ENCODE measurements around the gene HIRA. TPM values are rescaled to one million over a fixed set of nuclear protein-coding genes. Genes with fewer than 3 reads are reported as not detected.

Gene HIRA
- total RNA-seq, 1 donor from 2014 or later, result 27.9 TPM

DNA sequence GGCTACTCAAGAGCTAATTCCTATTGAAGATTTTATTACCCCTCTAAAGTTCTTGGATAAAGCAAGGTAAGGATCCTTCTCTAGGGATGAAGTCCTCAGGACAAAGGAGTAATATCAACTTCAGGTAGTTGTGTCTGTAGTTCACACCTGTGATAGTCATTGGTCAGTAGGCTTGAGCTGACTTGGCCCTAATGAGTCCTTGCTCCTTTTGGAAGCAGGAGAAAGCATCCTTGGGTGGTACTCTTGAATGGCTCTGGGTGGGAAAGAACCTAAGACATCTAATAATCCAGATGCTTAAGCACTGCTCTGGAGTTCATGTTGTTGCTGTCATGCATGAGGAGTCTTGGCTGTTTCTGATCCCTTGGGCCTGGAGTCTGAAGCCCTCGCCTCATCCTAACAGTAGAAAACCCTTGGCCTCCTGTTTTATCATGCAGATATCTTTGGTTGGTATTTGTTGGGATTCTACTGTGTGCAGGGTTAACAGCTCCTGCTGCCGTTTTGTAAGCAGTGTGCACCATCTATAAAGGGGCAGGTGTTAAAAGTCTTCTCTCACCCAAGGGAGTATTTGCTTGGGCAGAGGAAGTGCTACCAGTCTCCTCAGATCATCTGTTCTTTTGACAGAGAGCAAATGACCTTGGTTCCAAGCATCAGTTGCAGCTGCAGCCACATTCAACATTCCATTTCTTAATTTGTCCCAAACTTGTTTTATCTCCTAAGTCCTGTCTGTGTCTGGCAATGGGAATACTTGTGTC lies 3.5 kb upstream of the HIRA start:
- DNase-seq (no peak), ATAC-seq (no peak)
- Histone ChIP-seq H3K9me3 (no peaks in the 10 kb centered on the region), H3K27ac (no peak overlapping the region), H3K4me3 (no peak overlapping the region), H3K27me3 (ENCODE audit: low read depth) (no peaks in the 10 kb centered on the region), H3K36me3 (peaks cover 39% of the 10 kb centered on the region), H3K4me1 (peaks cover 17% of the 10 kb centered on the region)
- no peak for TF ChIP-seq CTCF (IDR thresholded peaks at IDR 0.05)
- intact Hi-C loops (cut with DNase I), result no loop called here

GRCh38 chr22:19434401-19434800 lies 2.9 kb upstream of the HIRA start:
- TF ChIP-seq CTCF (IDR thresholded peaks at IDR 0.05), result no peak
- no peak for DNase-seq
- Histone ChIP-seq H3K27ac (no peak overlapping the region), H3K27me3 (ENCODE audit: low read depth) (no peaks in the 10 kb centered on the region), H3K9me3 (no peaks in the 10 kb centered on the region), H3K4me3 (no peak overlapping the region), H3K36me3 (peaks cover 39% of the 10 kb centered on the region), H3K4me1 (peaks cover 23% of the 10 kb centered on the region)
- ATAC-seq, result no peak
- intact Hi-C loops (cut with DNase I), result no loop called here

DNA sequence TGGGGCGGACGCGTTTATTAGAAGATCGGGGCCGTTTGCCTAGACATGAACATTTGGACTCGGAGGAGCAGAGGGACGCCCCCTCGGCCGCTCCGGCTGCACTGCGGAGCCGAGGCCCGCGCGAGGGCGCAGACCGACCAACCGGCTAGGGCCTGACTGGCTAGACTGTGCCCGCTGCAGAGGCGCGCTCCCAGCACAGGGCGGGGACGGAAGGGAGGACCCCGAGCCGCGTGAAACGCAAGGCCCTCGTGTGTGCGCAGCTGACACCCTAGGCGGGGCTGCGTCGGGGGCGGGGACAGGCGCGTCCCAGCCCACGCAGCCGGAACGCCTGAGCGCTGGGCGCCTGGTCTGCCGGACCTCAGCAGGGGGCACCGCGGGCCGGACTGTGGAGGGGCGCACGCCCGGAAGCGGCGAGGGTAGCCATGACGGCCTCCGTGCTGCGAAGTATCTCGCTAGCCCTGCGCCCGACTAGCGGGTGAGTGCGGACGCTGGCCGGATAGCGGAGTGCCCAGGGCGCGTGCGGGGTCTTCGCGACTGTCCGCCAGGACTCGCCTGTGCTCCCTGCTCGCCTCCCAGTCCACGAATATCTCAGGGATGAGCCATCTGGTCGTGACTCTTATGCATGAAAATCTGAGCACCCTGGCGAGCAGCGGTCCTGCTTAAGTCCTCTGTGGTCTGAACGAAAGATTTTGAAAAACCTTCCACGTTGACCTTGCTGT lies 759 bp upstream of the HIRA start, which contains the start of gene MRPL40:
TSS of gene MRPL40 (plus strand) at position 413 of the 719 bp plus-strand sequence. CDS start at position 423, 10 bp downstream.
- H3K36me3 ChIP-seq, result peaks cover 29% of the 10 kb centered on the region
- ATAC-seq (peak; percentile 98 to 99), DNase-seq (peak; percentile 98)
- no peaks in the 10 kb centered on the region for H3K27me3 ChIP-seq (ENCODE audit: low read depth)
- peaks cover 38% of the 10 kb centered on the region for H3K4me1 ChIP-seq
- TF ChIP-seq CTCF (IDR thresholded peaks at IDR 0.05), result no peak
- intact Hi-C loops (cut with DNase I), result no loop called here
- peak within 1 kb of the TSS; percentile 69 for H3K4me3 ChIP-seq
- no peaks in the 10 kb centered on the region for H3K9me3 ChIP-seq
- H3K27ac ChIP-seq, result peak within 1 kb of the TSS; percentile 98

- Histone ChIP-seq H3K4me3 (peak overlapping the region; percentile 69), H3K9me3 (no peaks in the 10 kb centered on the region), H3K36me3 (peaks cover 19% of the 10 kb centered on the region), H3K4me1 (peaks cover 50% of the 10 kb centered on the region), H3K27me3 (ENCODE audit: low read depth) (no peaks in the 10 kb centered on the region), H3K27ac (peak overlapping the region; percentile 98)
- ATAC-seq (no peak), DNase-seq (peak; percentile 60)
- intact Hi-C loops (cut with DNase I), result no loop called here
- no peak for TF ChIP-seq CTCF (IDR thresholded peaks at IDR 0.05)
Observed at GRCh38 chr22:19430890-19431541, 517 bp downstream of the HIRA start.

Measured in lower lobe of right lung (tissue), 2 donors.